Measurements from ENCODE around the gene TAOK1.

TAOK1 gene

DNA sequence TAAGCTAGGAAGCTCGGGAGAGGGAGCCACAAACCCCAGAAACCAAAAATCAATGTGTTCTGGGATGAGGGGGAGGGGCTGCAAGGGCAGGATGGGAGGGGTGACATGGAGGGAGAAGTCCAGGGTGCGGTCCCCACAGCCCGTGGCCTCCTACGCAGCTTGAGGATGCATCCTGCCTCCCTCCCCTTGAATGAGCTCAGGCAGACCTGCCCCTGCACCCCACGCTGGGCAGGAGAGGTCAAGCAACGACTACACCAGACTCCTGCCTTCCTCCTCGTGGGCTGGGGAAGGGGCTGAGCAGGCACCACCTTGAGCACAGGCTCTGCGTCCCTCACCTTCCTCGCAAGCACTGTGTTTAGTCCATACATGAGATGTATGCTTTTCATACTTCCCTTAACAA, 206.6 kb downstream of the TAOK1 start:
- Histone ChIP-seq H3K36me3 (ENCODE audit: control insufficient read depth, low read length) (no peaks in the 10 kb centered on the region), H3K9me2 (replicated peaks; ENCODE audit: control insufficient read depth, low read length) (no peaks in the 10 kb centered on the region), H3K4me1 (ENCODE audit: control insufficient read depth, low read length) (peaks cover 35% of the 10 kb centered on the region), H3K27ac (ENCODE audit: low read depth, low read length) (no peak overlapping the region), H4K20me1 (ENCODE audit: control insufficient read depth, insufficient read depth, low read depth, low read length) (no peaks in the 10 kb centered on the region), H3K4me3 (ENCODE audit: low read length) (no peak overlapping the region), H3K9me3 (ENCODE audit: control insufficient read depth, insufficient read depth, low read length) (no peaks in the 10 kb centered on the region), H3K27me3 (ENCODE audit: control insufficient read depth, low read length) (no peaks in the 10 kb centered on the region), H3K79me2 (ENCODE audit: control insufficient read depth, low read length) (peaks cover 54% of the 10 kb centered on the region), H3K4me2 (ENCODE audit: low read length) (no peak overlapping the region), H3F3A (ENCODE audit: control insufficient read depth, insufficient read depth) (peaks cover 6% of the 10 kb centered on the region)
- TF ChIP-seq EZH2phosphoT487 (IDR thresholded peaks at IDR 0.05; ENCODE audit: borderline replicate concordance, low read length), result no peak
- TF ChIP-seq, protein P1, sequence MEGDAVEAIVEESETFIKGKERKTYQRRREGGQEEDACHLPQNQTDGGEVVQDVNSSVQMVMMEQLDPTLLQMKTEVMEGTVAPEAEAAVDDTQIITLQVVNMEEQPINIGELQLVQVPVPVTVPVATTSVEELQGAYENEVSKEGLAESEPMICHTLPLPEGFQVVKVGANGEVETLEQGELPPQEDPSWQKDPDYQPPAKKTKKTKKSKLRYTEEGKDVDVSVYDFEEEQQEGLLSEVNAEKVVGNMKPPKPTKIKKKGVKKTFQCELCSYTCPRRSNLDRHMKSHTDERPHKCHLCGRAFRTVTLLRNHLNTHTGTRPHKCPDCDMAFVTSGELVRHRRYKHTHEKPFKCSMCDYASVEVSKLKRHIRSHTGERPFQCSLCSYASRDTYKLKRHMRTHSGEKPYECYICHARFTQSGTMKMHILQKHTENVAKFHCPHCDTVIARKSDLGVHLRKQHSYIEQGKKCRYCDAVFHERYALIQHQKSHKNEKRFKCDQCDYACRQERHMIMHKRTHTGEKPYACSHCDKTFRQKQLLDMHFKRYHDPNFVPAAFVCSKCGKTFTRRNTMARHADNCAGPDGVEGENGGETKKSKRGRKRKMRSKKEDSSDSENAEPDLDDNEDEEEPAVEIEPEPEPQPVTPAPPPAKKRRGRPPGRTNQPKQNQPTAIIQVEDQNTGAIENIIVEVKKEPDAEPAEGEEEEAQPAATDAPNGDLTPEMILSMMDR (IDR thresholded peaks at IDR 0.05; ENCODE audit: low read depth, low read length, poor library complexity, severe bottlenecking), result no peak

DNA sequence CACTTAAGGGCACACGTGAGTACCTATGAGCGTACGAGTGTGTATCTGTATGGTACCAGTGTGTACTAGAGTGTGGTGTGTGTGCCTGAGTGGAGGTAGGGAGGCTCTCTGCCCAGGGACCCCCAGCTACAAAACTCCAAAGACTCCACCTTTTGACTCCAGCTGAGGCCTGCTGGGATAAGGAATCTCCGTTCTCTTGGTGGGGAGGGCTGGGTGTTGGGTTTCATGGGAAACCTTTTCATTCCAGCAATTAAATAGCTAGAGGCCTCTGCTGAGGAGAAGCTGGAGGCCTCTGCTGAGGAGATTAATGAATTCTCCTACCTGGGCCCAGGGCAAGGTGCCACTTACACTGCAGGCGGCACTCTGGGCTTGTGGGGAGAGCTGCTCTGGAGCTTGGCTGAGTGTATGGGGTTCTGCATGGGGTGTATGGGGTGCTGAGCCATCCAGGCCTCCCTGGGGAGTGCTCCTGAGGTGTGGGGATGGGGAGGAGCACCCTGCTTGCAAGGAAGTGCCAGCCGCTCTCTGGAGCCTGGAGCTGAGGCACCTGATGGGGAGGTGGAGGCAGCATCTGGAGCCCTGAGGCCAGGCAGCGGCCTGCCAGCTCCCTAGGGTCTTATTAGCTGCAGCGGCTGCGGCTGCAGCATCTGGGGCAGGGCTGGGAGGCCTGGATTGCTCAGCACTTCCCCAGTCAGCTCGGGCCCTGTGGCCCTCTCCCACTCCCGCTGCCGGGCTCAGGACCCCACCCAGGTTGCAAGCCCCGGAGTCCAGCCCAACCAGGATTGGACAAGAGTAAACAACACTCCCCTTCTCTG, 207.4 kb downstream of the TAOK1 start:
- no peak overlapping the region for H3K4me2 ChIP-seq (ENCODE audit: low read length)
- no peak overlapping the region for H3K4me3 ChIP-seq (ENCODE audit: low read length)
- H3K27me3 ChIP-seq (ENCODE audit: control insufficient read depth, low read length), result no peaks in the 10 kb centered on the region
- H3K79me2 ChIP-seq (ENCODE audit: control insufficient read depth, low read length), result peaks cover 55% of the 10 kb centered on the region
- no peak for TF ChIP-seq EZH2phosphoT487 (IDR thresholded peaks at IDR 0.05; ENCODE audit: borderline replicate concordance, low read length)
- TF ChIP-seq, protein P1 (IDR thresholded peaks at IDR 0.05; ENCODE audit: low read depth, low read length, poor library complexity, severe bottlenecking), result no peak
- H3K36me3 ChIP-seq (ENCODE audit: control insufficient read depth, low read length), result no peaks in the 10 kb centered on the region
- no peaks in the 10 kb centered on the region for H4K20me1 ChIP-seq (ENCODE audit: control insufficient read depth, insufficient read depth, low read depth, low read length)
- no peaks in the 10 kb centered on the region for H3K9me3 ChIP-seq (ENCODE audit: control insufficient read depth, insufficient read depth, low read length)
- no peaks in the 10 kb centered on the region for H3K9me2 ChIP-seq (replicated peaks; ENCODE audit: control insufficient read depth, low read length)
- H3K27ac ChIP-seq (ENCODE audit: low read depth, low read length), result no peak overlapping the region
- H3K4me1 ChIP-seq (ENCODE audit: control insufficient read depth, low read length), result peaks cover 27% of the 10 kb centered on the region
- H3F3A ChIP-seq (ENCODE audit: control insufficient read depth, insufficient read depth), result no peaks in the 10 kb centered on the region
